ENCODE measurements around the gene C2orf78. TPM values are rescaled to one million over a fixed set of nuclear protein-coding genes. Genes with fewer than 3 reads are reported as not detected.

Gene C2orf78
- total and polyA plus RNA-seq, 2 donors (not counting 3 experiments of a cell fraction or from before 2014, with no cell fraction given) = not detected

GRCh38 chr2:73821669-73822068 is 37.7 kb downstream of the C2orf78 start:
- Histone ChIP-seq H3K27me3 (ENCODE audit: control insufficient read depth in 2 of 2, insufficient read depth in 2 of 2, low read length in 2 of 2) (peaks cover 14 to 26% of the 10 kb centered on the region in 2 experiments), H2AFZ (ENCODE audit: low read depth, low read length) (no peak overlapping the region), H3K4me1 (ENCODE audit: control insufficient read depth, extremely low read depth, insufficient read depth, low read length) (no peaks in the 10 kb centered on the region), H3K36me3 (ENCODE audit: control insufficient read depth in 2 of 2, extremely low read depth in 1 of 2, insufficient read depth in 2 of 2, low read length in 2 of 2) (no peaks in the 10 kb centered on the region), H3K4me3 (replicated peaks in 1 of 3; ENCODE audit: insufficient read depth in 1 of 3, low read depth in 1 of 3, low read length in 3 of 3) (no peak overlapping the region), H3K9me3 (replicated peaks; ENCODE audit: control insufficient read depth, insufficient read depth, low read length) (no peaks in the 10 kb centered on the region), H3K9ac (replicated peaks; ENCODE audit: extremely low read depth, insufficient read depth, low read length) (no peak overlapping the region), H3K9me1 (replicated peaks; ENCODE audit: control insufficient read depth, extremely low read depth, insufficient read depth, low read length) (no peaks in the 10 kb centered on the region), H3K79me2 (ENCODE audit: control insufficient read depth, insufficient read depth, low read length) (no peaks in the 10 kb centered on the region), H4K20me1 (replicated peaks; ENCODE audit: control insufficient read depth, extremely low read depth, insufficient read depth, low read length) (no peaks in the 10 kb centered on the region), H3K27ac (ENCODE audit: insufficient read depth, low read depth, low read length) (no peak overlapping the region), H3K4me2 (ENCODE audit: insufficient read depth, low read length) (no peak overlapping the region)
- BruUV-seq (replicated peaks) = no TSS peak
- TF ChIP-seq CTCF (IDR thresholded peaks at IDR 0.05; ENCODE audit: extremely low read depth in 1 of 2, insufficient read depth in 1 of 2, low read depth in 1 of 2, low read length in 2 of 2) (no peak), GATA2 (IDR thresholded peaks at IDR 0.05; ENCODE audit: insufficient read depth, insufficient read length, low read depth, low read length) (no peak), FOS (IDR thresholded peaks at IDR 0.05; ENCODE audit: borderline replicate concordance, insufficient read depth, low read length) (no peak), POLR2A (IDR thresholded peaks at IDR 0.05; ENCODE audit: low read depth, low read length) (no peak), JUN (IDR thresholded peaks at IDR 0.05; ENCODE audit: borderline replicate concordance, insufficient read depth, insufficient read length, low read depth) (no peak)
- no peak for FAIRE-seq
- DNase-seq (ENCODE audit: low read depth, low spot score) = no peak
- dilution Hi-C loops (cut with MboI; ENCODE audit: extremely low pct_ligation_motif_present, low sequenced_read_pairs) = no loop called here
- ChIA-PET CTCF (interaction anchor here (0.9 to 4.2 kb wide), 4 partner anchors 10 to 512 kb away, joined by 3 to 100 read pairs (median 6); partner anchors contain the start of gene BOLA3), POLR2A (no interaction called here)
- intact Hi-C loops (cut with micrococcal nuclease) = loop anchor here (10.0 kb wide), 2 partner anchors 433 to 573 kb away; no protein-coding TSS in a partner anchor

GRCh38 chr2:73822276-73822675 is 38.3 kb downstream of the C2orf78 start:
- no peak overlapping the region for H3K27ac ChIP-seq (ENCODE audit: insufficient read depth, low read depth, low read length)
- no peak overlapping the region for H3K9ac ChIP-seq (replicated peaks; ENCODE audit: extremely low read depth, insufficient read depth, low read length)
- no peaks in the 10 kb centered on the region for H4K20me1 ChIP-seq (replicated peaks; ENCODE audit: control insufficient read depth, extremely low read depth, insufficient read depth, low read length)
- CTCF ChIA-PET = interaction anchor here (0.9 to 4.2 kb wide), 7 partner anchors 10 to 570 kb away, joined by 3 to 100 read pairs (median 3); partner anchors contain the start of gene BOLA3
- intact Hi-C loops (cut with micrococcal nuclease) (loop anchor here (10.0 kb wide), 2 partner anchors 433 to 573 kb away; no protein-coding TSS in a partner anchor), dilution Hi-C loops (cut with MboI; ENCODE audit: extremely low pct_ligation_motif_present, low sequenced_read_pairs) (no loop called here)
- no peaks in the 10 kb centered on the region for H3K36me3 ChIP-seq (ENCODE audit: control insufficient read depth in 2 of 2, extremely low read depth in 1 of 2, insufficient read depth in 2 of 2, low read length in 2 of 2)
- no peaks in the 10 kb centered on the region for H3K9me3 ChIP-seq (replicated peaks; ENCODE audit: control insufficient read depth, insufficient read depth, low read length)
- no peaks in the 10 kb centered on the region for H3K79me2 ChIP-seq (ENCODE audit: control insufficient read depth, insufficient read depth, low read length)
- no peak overlapping the region for H3K4me3 ChIP-seq (replicated peaks in 1 of 3; ENCODE audit: insufficient read depth in 1 of 3, low read depth in 1 of 3, low read length in 3 of 3)
- H3K27me3 ChIP-seq (ENCODE audit: control insufficient read depth in 2 of 2, insufficient read depth in 2 of 2, low read length in 2 of 2) = peaks cover 14 to 26% of the 10 kb centered on the region in 2 experiments
- H3K4me1 ChIP-seq (ENCODE audit: control insufficient read depth, extremely low read depth, insufficient read depth, low read length) = no peaks in the 10 kb centered on the region
- BruUV-seq (replicated peaks) = no TSS peak
- POLR2A ChIA-PET = no interaction called here
- TF ChIP-seq POLR2A (IDR thresholded peaks at IDR 0.05; ENCODE audit: low read depth, low read length) = no peak
- no peak for TF ChIP-seq CTCF (IDR thresholded peaks at IDR 0.05; ENCODE audit: extremely low read depth in 1 of 2, insufficient read depth in 1 of 2, low read depth in 1 of 2, low read length in 2 of 2)
- TF ChIP-seq POLR2AphosphoS5 (IDR thresholded peaks at IDR 0.05; ENCODE audit: insufficient read depth, low read depth, low read length) = no peak
- no peak for TF ChIP-seq FOS (IDR thresholded peaks at IDR 0.05; ENCODE audit: borderline replicate concordance, insufficient read depth, low read length)
- no peak for TF ChIP-seq MAX (IDR thresholded peaks at IDR 0.05; ENCODE audit: insufficient read depth, insufficient read length)
- TF ChIP-seq JUN (IDR thresholded peaks at IDR 0.05; ENCODE audit: borderline replicate concordance, insufficient read depth, insufficient read length, low read depth) = no peak
- TF ChIP-seq EZH2 (IDR thresholded peaks at IDR 0.05; ENCODE audit: borderline replicate concordance, low read depth, low read length, severe bottlenecking) = no peak
- TF ChIP-seq MYC (IDR thresholded peaks at IDR 0.05; ENCODE audit: low read depth, low read length) = no peak
- no peak for TF ChIP-seq GATA2 (IDR thresholded peaks at IDR 0.05; ENCODE audit: insufficient read depth, insufficient read length, low read depth, low read length)
- FAIRE-seq (no peak), DNase-seq (ENCODE audit: low read depth, low spot score) (no peak)
- H3K9me1 ChIP-seq (replicated peaks; ENCODE audit: control insufficient read depth, extremely low read depth, insufficient read depth, low read length) = no peaks in the 10 kb centered on the region
- no peak overlapping the region for H3K4me2 ChIP-seq (ENCODE audit: insufficient read depth, low read length)
- no peak overlapping the region for H2AFZ ChIP-seq (ENCODE audit: low read depth, low read length)
